IMR-90 (cell line): Measurements from ENCODE around the gene GNB2.

ENCODE experiments used
- POLR2A ChIP-seq: IDR thresholded peaks from 2 replicates; pipeline ENCODE4 v1.6.1; 2012; ENCODE audit warnings: mild to moderate bottlenecking, low read depth, low read length
- RCOR1 ChIP-seq: IDR thresholded peaks from 2 replicates; pipeline ENCODE4 v1.6.1; 2012; ENCODE audit warnings: mild to moderate bottlenecking, low read length, improper control_type of control experiment; ENCODE audit not compliant: insufficient replicate concordance
- RFX5 ChIP-seq: IDR thresholded peaks from 2 replicates; pipeline ENCODE4 v1.8.0; 2012; ENCODE audit warnings: low read depth, mild to moderate bottlenecking, low read length, moderate library complexity
- TF ChIP-seq, protein P1 (sequence below): conservative IDR thresholded peaks from 2 replicates; pipeline ENCODE4 v1.5.1; 2012; ENCODE audit warnings: mild to moderate bottlenecking, low read depth, low read length, improper control_type of control experiment

DNA sequence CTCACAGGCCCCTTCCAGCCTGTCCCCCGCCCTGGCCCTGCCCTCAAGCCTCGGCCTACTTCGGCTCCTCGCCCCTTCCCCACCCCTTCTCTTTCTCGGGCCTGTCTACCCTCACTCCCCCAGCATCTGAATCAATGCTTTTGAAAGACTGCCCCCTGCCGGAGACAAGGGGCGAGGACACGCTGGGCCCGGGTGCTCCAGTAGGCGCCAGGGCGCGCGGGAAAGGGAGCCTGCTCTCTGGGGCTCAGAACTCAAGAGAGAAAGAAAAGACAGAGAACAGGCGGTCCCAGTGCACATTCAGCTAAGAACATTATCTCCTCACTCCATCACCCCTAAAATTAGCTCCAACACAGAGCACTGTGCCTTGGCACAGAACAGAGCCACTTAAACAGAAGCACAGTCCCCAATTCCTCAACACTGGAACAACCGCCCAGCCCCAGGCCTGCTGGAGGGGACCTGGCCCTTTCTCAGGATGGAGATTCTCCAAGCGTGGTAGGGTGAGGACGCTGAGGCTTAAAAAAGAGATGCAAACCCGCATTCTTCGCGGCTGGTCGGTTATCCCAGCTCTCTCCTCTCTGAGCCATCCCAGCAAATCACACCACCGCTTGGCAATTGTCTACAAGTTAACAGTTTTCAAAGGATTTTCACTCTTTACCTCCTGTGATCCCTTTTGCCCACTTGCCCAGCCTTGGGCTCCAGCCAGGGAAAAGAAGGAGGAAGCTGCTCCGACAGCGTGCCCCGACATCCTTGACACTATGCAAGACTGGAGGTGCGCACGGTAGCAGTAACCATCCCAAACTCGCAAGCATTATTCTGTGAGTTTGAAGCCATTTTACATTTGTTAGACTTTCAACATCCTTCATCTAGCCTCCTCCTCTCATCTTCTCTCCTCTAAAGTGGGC, 18.4 kb downstream of the GNB2 start:
- TF ChIP-seq POLR2A = no peak
- no peak for TF ChIP-seq RFX5
- TF ChIP-seq, protein P1, sequence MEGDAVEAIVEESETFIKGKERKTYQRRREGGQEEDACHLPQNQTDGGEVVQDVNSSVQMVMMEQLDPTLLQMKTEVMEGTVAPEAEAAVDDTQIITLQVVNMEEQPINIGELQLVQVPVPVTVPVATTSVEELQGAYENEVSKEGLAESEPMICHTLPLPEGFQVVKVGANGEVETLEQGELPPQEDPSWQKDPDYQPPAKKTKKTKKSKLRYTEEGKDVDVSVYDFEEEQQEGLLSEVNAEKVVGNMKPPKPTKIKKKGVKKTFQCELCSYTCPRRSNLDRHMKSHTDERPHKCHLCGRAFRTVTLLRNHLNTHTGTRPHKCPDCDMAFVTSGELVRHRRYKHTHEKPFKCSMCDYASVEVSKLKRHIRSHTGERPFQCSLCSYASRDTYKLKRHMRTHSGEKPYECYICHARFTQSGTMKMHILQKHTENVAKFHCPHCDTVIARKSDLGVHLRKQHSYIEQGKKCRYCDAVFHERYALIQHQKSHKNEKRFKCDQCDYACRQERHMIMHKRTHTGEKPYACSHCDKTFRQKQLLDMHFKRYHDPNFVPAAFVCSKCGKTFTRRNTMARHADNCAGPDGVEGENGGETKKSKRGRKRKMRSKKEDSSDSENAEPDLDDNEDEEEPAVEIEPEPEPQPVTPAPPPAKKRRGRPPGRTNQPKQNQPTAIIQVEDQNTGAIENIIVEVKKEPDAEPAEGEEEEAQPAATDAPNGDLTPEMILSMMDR = peak; percentile 84
- no peak for TF ChIP-seq RCOR1
